GM19025 (cell line): ENCODE results near the gene ITSN1.
"Not testable (repeated sequence)": the region's sequence is repeated elsewhere in the genome, so short reads cannot be mapped to it uniquely, and the experiment has no call there.

Experiments
- ATAC-seq: cut with Tn5 transposase; IDR thresholded peaks from one replicate; pipeline ENCODE4 v1.9.1; 2021; ENCODE audit warnings: mild to moderate bottlenecking, low read depth, moderate library complexity; ENCODE audit not compliant: unreplicated experiment

Gene ITSN1

GRCh38 chr21:33650929-33651509 is 8.7 kb downstream of the ITSN1 start:
- ATAC-seq, result no peak

GRCh38 chr21:33651965-33652680 is 9.8 kb downstream of the ITSN1 start:
- no peak for ATAC-seq

GRCh38 chr21:33654412-33654811 is 12.1 kb downstream of the ITSN1 start:
- no peak for ATAC-seq

GRCh38 chr21:33655588-33656221 is 13.4 kb downstream of the ITSN1 start:
- no peak for ATAC-seq

GRCh38 chr21:33657124-33657820 is 15.0 kb downstream of the ITSN1 start:
- ATAC-seq, result no peak

- ATAC-seq, result no peak
Observed at GRCh38 chr21:33658919-33659567, 16.7 kb downstream of the ITSN1 start.

- no peak for ATAC-seq
Observed at GRCh38 chr21:33659568-33659949, 17.3 kb downstream of the ITSN1 start.

- no peak for ATAC-seq
Observed at GRCh38 chr21:33660406-33660805, 18.1 kb downstream of the ITSN1 start.

- no peak for ATAC-seq
Observed at GRCh38 chr21:33661146-33661545, 18.8 kb downstream of the ITSN1 start.

- ATAC-seq, result no peak
Observed at GRCh38 chr21:33662046-33662445, 19.7 kb downstream of the ITSN1 start.

- ATAC-seq, result no peak
Observed at GRCh38 chr21:33663241-33663640, 20.9 kb downstream of the ITSN1 start.

GRCh38 chr21:33664135-33664534 is 21.8 kb downstream of the ITSN1 start:
- ATAC-seq, result no peak

- no peak for ATAC-seq
Observed at GRCh38 chr21:33666153-33666552, 23.9 kb downstream of the ITSN1 start.

GRCh38 chr21:33667636-33668035 is 25.3 kb downstream of the ITSN1 start:
- ATAC-seq, result no peak

GRCh38 chr21:33668180-33668579 is 25.9 kb downstream of the ITSN1 start:
- ATAC-seq, result no peak

- ATAC-seq, result no peak
Observed at GRCh38 chr21:33668620-33669019, 26.3 kb downstream of the ITSN1 start.

GRCh38 chr21:33670076-33670978 is 28.0 kb downstream of the ITSN1 start:
- no peak for ATAC-seq

GRCh38 chr21:33673473-33673872 is 31.2 kb downstream of the ITSN1 start:
- ATAC-seq, result no peak

GRCh38 chr21:33674226-33674625 is 31.9 kb downstream of the ITSN1 start:
- ATAC-seq, result no peak

GRCh38 chr21:33676666-33677065 is 34.4 kb downstream of the ITSN1 start:
- not testable (repeated sequence) for ATAC-seq
